PC-9 (cell line): ENCODE measurements around the gene TRIM59. TPM values are rescaled to one million over a fixed set of nuclear protein-coding genes. Genes with fewer than 3 reads are reported as not detected.
"Not testable (repeated sequence)": the region's sequence is repeated elsewhere in the genome, so short reads cannot be mapped to it uniquely, and the experiment has no call there.

Source experiments
- BruUV-seq: library from RNA; stranded (reverse); fragments of 400-500 nt; replicated peaks from 2 replicates; lab custom pipeline; 2021; lab: Mats Ljungman, UMichigan
- CTCF ChIA-PET: fragments of 300-600 bp; sonication (Branson Sonifier 250); formaldehyde crosslinking; loops from one replicate; lab custom pipeline; 2022; ENCODE audit warnings: antibody characterized with exemption; lab: Charles Lee
- POLR2A ChIA-PET: fragments of 300-600 bp; sonication (Branson Sonifier 250); formaldehyde crosslinking; loops from one replicate; lab custom pipeline; 2022; ENCODE audit warnings: antibody characterized with exemption; ENCODE audit not compliant: unreplicated experiment; lab: Charles Lee
- DNase-seq, 2 experiments: peaks; one replicate each; pipeline versions ENCODE4 v3.0.0 to v3.0.0-alpha.2; 2015 to 2022; ENCODE audit warnings: mixed read lengths in 1 of 2
- H2AFZ ChIP-seq: fragments of 200-600 bp; sonication (generic); 2 replicates; pipeline ENCODE4 v1.8.1; 2017; ENCODE audit warnings: antibody characterized with exemption
- H3F3A ChIP-seq: fragments of 200-600 bp; sonication (generic); 2 replicates; pipeline ENCODE4 v1.8.1; 2017; ENCODE audit warnings: antibody characterized with exemption, mild to moderate bottlenecking, low read depth; ENCODE audit not compliant: insufficient read depth
- H3K27ac ChIP-seq: fragments of 200-600 bp; sonication (generic); 2 replicates; pipeline ENCODE4 v1.6.1; 2016; ENCODE audit warnings: mixed run types
- H3K27me3 ChIP-seq: fragments of 200-600 bp; sonication (generic); 2 replicates; pipeline ENCODE4 v1.6.1; 2016; ENCODE audit warnings: low read depth, mixed run types; ENCODE audit not compliant: insufficient read depth
- H3K36me3 ChIP-seq: fragments of 200-600 bp; sonication (generic); 2 replicates; pipeline ENCODE4 v1.6.1; 2016; ENCODE audit warnings: low read depth, mixed run types
- H3K4me1 ChIP-seq: fragments of 200-600 bp; sonication (generic); replicated peaks from 2 replicates; pipeline ENCODE4 v1.6.1; 2016; ENCODE audit warnings: mixed run types; ENCODE audit not compliant: insufficient read depth
- H3K4me2 ChIP-seq: fragments of 200-600 bp; sonication (generic); 2 replicates; pipeline ENCODE4 v1.6.1; 2017; ENCODE audit warnings: mixed run types
- H3K4me3 ChIP-seq: fragments of 200-600 bp; sonication (generic); 2 replicates; pipeline ENCODE4 v1.6.1; 2016; ENCODE audit warnings: mixed run types
- H3K79me2 ChIP-seq: fragments of 200-600 bp; sonication (generic); 2 replicates; pipeline ENCODE4 v1.6.1; 2017; ENCODE audit warnings: low read depth, mixed run types
- H3K9me2 ChIP-seq: fragments of 200-600 bp; sonication (generic); 2 replicates; pipeline ENCODE4 v1.8.1; 2017; ENCODE audit warnings: mild to moderate bottlenecking; ENCODE audit not compliant: insufficient read depth
- H3K9me3 ChIP-seq: fragments of 200-600 bp; sonication (generic); 2 replicates; pipeline ENCODE4 v1.8.1; 2016; ENCODE audit warnings: low read depth; ENCODE audit not compliant: insufficient read depth
- H4K20me1 ChIP-seq: fragments of 200-600 bp; sonication (generic); 2 replicates; pipeline ENCODE4 v1.8.1; 2017; ENCODE audit not compliant: insufficient read depth
- CTCF ChIP-seq: fragments of 200-600 bp; sonication (generic); conservative IDR thresholded peaks from 2 replicates; pipeline ENCODE4 v1.6.1; 2017; ENCODE audit warnings: mixed run types, antibody characterized with exemption, mild to moderate bottlenecking, moderate library complexity
- EZH2 ChIP-seq: fragments of 200-600 bp; sonication (generic); IDR thresholded peaks from 2 replicates; pipeline ENCODE4 v1.8.0; 2017; ENCODE audit warnings: antibody characterized with exemption, low read depth
- intact Hi-C: fragments of 100-400 bp; cut with micrococcal nuclease; formaldehyde crosslinking; loops from one replicate; pipeline ENCODE4 v1.10.0; 2022; ENCODE audit not compliant: unreplicated experiment
- total RNA-seq: library from RNA; stranded (reverse); gene quantifications from 2 replicates; pipeline ENCODE4 v1.2.3, GENCODE V29; 2021

The TRIM59 gene
- total RNA-seq, 1 experiment from 2014 or later, result 23.3 TPM

DNA sequence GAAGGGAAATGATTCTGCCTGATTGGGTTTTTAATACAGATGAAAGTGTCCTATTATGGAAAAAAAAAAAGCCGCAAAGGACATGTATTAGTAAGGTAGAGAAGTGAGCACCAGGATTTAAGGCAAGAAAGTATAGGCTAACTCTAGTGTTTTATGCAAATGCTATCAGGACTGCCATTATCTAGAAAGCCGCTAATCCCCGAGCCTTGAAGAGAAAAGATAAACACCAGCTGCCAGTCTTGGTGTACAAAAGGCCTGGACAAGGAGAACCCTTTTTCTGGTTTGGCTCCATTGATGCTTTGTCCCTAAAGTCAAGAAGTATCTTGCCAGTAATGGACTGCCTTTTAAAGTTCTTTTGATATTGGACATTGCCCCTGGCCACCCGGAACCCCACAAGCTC, 8.6 kb upstream of the TRIM59 start:
- ChIA-PET CTCF (interaction anchor here (0.7 kb wide), 1 partner anchor 497 kb away, joined by 3 read pairs; no protein-coding TSS in a partner anchor), POLR2A (no interaction called here)
- Histone ChIP-seq H3K79me2 (no peaks in the 10 kb centered on the region), H3K27me3 (no peaks in the 10 kb centered on the region), H3K4me3 (no peak overlapping the region), H2AFZ (no peak overlapping the region), H3K27ac (no peak overlapping the region), H3F3A (no peaks in the 10 kb centered on the region), H3K9me3 (no peaks in the 10 kb centered on the region), H3K4me2 (no peak overlapping the region), H4K20me1 (no peaks in the 10 kb centered on the region), H3K4me1 (no peaks in the 10 kb centered on the region), H3K36me3 (no peaks in the 10 kb centered on the region), H3K9me2 (no peaks in the 10 kb centered on the region)
- TF ChIP-seq CTCF (no peak), EZH2 (no peak)
- no TSS peak for BruUV-seq
- DNase-seq, result no peak
- intact Hi-C loops, result no loop called here

DNA sequence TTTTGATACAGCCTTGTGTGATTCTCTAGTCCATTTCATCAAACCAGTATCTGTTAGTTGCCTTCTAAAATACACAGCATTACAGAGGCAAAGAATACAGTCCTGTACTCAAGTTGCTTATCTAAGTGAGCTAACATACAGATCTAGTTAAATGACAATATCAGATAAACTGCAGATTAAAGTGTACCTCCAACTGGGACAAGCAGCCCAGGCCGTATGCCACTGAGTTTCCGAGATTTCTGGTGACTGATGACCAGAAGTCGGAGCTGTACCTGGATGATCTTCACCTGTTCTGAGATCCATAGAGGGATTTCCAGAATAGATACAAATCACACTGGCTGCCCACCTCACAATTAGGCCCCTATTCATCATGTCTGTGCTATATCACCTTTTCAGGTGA, 6.3 kb upstream of the TRIM59 start:
- Histone ChIP-seq H3K9me3 (no peaks in the 10 kb centered on the region), H3K27me3 (no peaks in the 10 kb centered on the region), H3K79me2 (no peaks in the 10 kb centered on the region), H3K9me2 (no peaks in the 10 kb centered on the region), H3K4me1 (no peaks in the 10 kb centered on the region), H3K4me3 (no peak overlapping the region), H3K4me2 (no peak overlapping the region), H2AFZ (no peak overlapping the region), H3K27ac (no peak overlapping the region), H4K20me1 (no peaks in the 10 kb centered on the region), H3K36me3 (no peaks in the 10 kb centered on the region), H3F3A (no peaks in the 10 kb centered on the region)
- intact Hi-C loops, result no loop called here
- POLR2A ChIA-PET, result no interaction called here
- CTCF ChIA-PET, result no interaction called here
- no peak for DNase-seq
- BruUV-seq, result no TSS peak
- TF ChIP-seq CTCF (no peak), EZH2 (no peak)

- Histone ChIP-seq H2AFZ (0 out of 2 replicates have a peak overlapping the region, but pooled peaks have one; percentile 40), H3K9me3 (no peaks in the 10 kb centered on the region), H3K27me3 (no peaks in the 10 kb centered on the region), H3K4me2 (no peak overlapping the region), H3K27ac (no peak overlapping the region), H4K20me1 (no peaks in the 10 kb centered on the region), H3K4me3 (no peak overlapping the region), H3K4me1 (no peaks in the 10 kb centered on the region), H3K36me3 (no peaks in the 10 kb centered on the region), H3K79me2 (no peaks in the 10 kb centered on the region), H3F3A (peaks cover 7% of the 10 kb centered on the region; the same call in 1 of the 2 replicates), H3K9me2 (no peaks in the 10 kb centered on the region)
- CTCF ChIA-PET, result interaction anchor here (0.6 kb wide), 1 partner anchor 163 kb away, joined by 7 read pairs; no protein-coding TSS in a partner anchor
- POLR2A ChIA-PET, result no interaction called here
- TF ChIP-seq CTCF (no peak), EZH2 (no peak)
- no TSS peak for BruUV-seq
- DNase-seq, result no peak
- intact Hi-C loops, result no loop called here
Measured at GRCh38 chr3:160454995-160455394, 5.4 kb upstream of the TRIM59 start.

DNA sequence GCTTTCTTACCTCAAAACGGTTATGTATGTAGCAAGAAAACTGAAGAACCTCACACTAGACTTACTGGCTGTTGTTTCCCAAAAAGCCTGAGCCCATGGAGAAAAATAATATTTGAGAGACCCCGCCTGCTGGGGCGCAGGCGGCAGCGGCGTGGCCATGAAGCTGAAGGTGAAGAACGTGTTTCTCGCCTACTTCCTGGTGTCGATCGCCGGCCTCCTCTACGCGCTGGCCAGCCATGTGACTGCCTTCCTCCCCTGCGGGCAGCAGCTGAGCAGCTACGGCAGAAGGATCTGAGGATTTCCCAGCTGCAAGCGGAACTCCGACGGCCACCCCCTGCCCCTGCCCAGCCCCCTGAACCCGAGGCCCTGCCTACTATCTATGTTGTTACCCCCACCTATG, 2.7 kb upstream of the TRIM59 start:
- H3K27me3 ChIP-seq, H3K9me2 ChIP-seq, H3K9me3 ChIP-seq, CTCF ChIA-PET, DNase-seq, intact Hi-C loops, POLR2A ChIA-PET, H3K36me3 ChIP-seq, H3K4me2 ChIP-seq, H4K20me1 ChIP-seq, BruUV-seq, H3F3A ChIP-seq, H3K4me3 ChIP-seq, H2AFZ ChIP-seq, H3K27ac ChIP-seq: not testable (repeated sequence)
- H3K4me1 ChIP-seq, result peaks cover 18% of the 10 kb centered on the region
- H3K79me2 ChIP-seq, result peaks cover 18% of the 10 kb centered on the region
